Kidney (tissue), 14 donors: Measurements from ENCODE around the gene GPATCH4. TPM values are rescaled to one million over a fixed set of nuclear protein-coding genes. Genes with fewer than 3 reads are reported as not detected.

ENCODE experiments used
- DNase-seq, 5 donors: peaks; one replicate each; pipeline ENCODE4 v3.0.0-alpha.2; 2013 to 2020
- FAIRE-seq: peaks from 2 replicates; lab custom pipeline; 2012; peaks lifted over from hg19 to GRCh38; lab: Jason Lieb, UNC
- H3K27ac ChIP-seq, 2 donors: one replicate each; pipeline ENCODE4 v1.7.0; 2013; ENCODE audit warnings: low read depth in 2 of 2, low read length in 2 of 2, inconsistent platforms in 1 of 2
- H3K27me3 ChIP-seq: one replicate; pipeline ENCODE4 v1.7.1; 2013; ENCODE audit warnings: low read length, inconsistent platforms; ENCODE audit not compliant: control insufficient read depth, insufficient read depth
- H3K36me3 ChIP-seq, 3 donors: one replicate each; pipeline versions ENCODE4 v1.7.0 to v1.7.1; 2013; ENCODE audit warnings: low read length in 3 of 3, control low read depth in 1 of 3, inconsistent platforms in 1 of 3; ENCODE audit not compliant: insufficient read depth in 3 of 3, control insufficient read depth in 2 of 3
- H3K4me1 ChIP-seq, 3 donors: one replicate each; pipeline versions ENCODE4 v1.7.0 to v1.7.1; 2013; ENCODE audit warnings: low read length in 3 of 3, inconsistent platforms in 1 of 3, low read depth in 1 of 3; ENCODE audit not compliant: control insufficient read depth in 2 of 3, insufficient read depth in 2 of 3
- H3K4me3 ChIP-seq, 3 donors: one replicate each; pipeline versions ENCODE4 v1.7.0 to v1.8.1; 2013; ENCODE audit warnings: low read length in 3 of 3, control low read depth in 1 of 3, inconsistent platforms in 1 of 3
- H3K9ac ChIP-seq, 3 donors: one replicate each; pipeline versions ENCODE4 v1.7.0 to v1.7.1; 2013; ENCODE audit warnings: low read length in 3 of 3, control low read depth in 1 of 3, inconsistent platforms in 1 of 3
- H3K9me3 ChIP-seq, 3 donors: one replicate each; pipeline versions ENCODE4 v1.7.0 to v1.7.1; 2013; ENCODE audit warnings: low read length in 3 of 3, control low read depth in 1 of 3, inconsistent platforms in 1 of 3; ENCODE audit not compliant: control insufficient read depth in 2 of 3, insufficient read depth in 1 of 3
- CTCF ChIP-seq: IDR thresholded peaks from 3 replicates; pipeline ENCODE4 v1.5.1; 2012; ENCODE audit warnings: mild to moderate bottlenecking, moderate library complexity, borderline replicate concordance; ENCODE audit not compliant: insufficient read depth; ENCODE audit errors: extremely low read depth
- intact Hi-C: fragments of 100-400 bp; cut with DNase I; formaldehyde crosslinking; loops from one replicate; pipeline ENCODE4 v1.11.1; 2022
- polyA plus RNA-seq: library from polyadenylated mRNA; stranded (reverse); fragments of 350-450 nt; fragmentation: Illumina TruSeq; extraction: RNeasy Lipid Tissue Mini Kit (QIAGEN cat#74804); gene quantifications from one replicate; pipeline ENCODE4 v1.2.3, GENCODE V29; 2014; ENCODE audit warnings: low read depth, low replicate concordance; ENCODE audit not compliant: insufficient read depth
- total RNA-seq: library from RNA; stranded (reverse); fragmentation: NEBNext Ultra II Directional; extraction: Animal tissue kit (Norgen Biotek cat#: 25700); gene quantifications from one replicate; pipeline ENCODE4 v1.2.1, GENCODE V29; 2021
- donor health status: control.
- donor health status: control.
- donor health status: control.
- donor health status: control.
- donor health status: control.
- donor health status: DM: yes; HTN: yes; CAD: no.
- donor health status: Normal renal cell carcinoma (clear cell type).

GPATCH4 gene
- total and polyA plus RNA-seq, 2 donors from 2014 or later = 24.0 to 26.2 TPM

- no peak for FAIRE-seq
These were observed 17.3 kb downstream of the GPATCH4 start for GRCh38 chr1:156583821-156584622.

DNA sequence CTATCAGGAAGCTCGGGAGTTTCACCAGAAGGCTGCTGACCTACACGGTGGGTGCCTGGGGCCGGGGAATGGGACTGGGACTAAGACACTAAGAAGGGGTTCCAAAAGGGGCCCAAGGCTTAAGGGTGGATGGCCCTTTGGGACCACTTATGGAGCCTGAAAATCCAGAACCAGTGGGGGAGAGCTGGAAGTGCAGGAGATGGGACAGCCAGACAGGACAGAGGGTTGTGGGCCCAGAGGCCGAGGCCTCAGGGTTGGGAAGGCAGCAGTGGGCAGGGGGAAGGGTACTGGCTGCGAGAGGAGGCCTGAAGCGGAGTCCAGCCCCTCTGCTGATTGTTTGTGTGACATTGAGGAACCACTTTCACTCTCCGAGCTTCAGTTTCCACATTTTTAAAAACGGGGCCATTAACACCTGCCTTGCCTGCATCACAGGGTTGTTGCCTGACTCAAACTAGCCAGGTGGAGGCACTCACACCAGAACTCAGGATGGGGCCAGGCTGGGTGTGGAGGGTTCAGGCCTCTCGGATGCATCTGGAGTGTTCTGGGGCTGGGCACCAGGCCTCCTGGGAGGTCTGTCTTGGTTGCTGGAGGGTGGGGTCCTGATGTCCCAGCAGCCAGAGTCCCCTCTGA is 18.8 kb downstream of the GPATCH4 start:
- Histone ChIP-seq H3K9ac (no peak overlapping the region), H3K27me3 (no peaks in the 10 kb centered on the region), H3K36me3 (no peaks in the 10 kb centered on the region), H3K4me1 (no peaks in the 10 kb centered on the region), H3K27ac (no peak overlapping the region), H3K4me3 (no peak overlapping the region), H3K9me3 (no peaks in the 10 kb centered on the region)
- intact Hi-C loops = no loop called here
- FAIRE-seq (no peak), DNase-seq (no peak)
- no peak for TF ChIP-seq CTCF

More at GRCh38 chr1:156583821-156584622, 17.3 kb downstream of the GPATCH4 start:
- peak in 4 of 5 donors; percentile 86 to 94 (median 92) for DNase-seq
- Histone ChIP-seq H3K9ac (no peak overlapping the region), H3K4me3 (no peak overlapping the region), H3K27ac (no peak overlapping the region), H3K27me3 (no peaks in the 10 kb centered on the region), H3K36me3 (no peaks in the 10 kb centered on the region), H3K4me1 (no peaks in the 10 kb centered on the region), H3K9me3 (no peaks in the 10 kb centered on the region)
- intact Hi-C loops = no loop called here
- TF ChIP-seq CTCF = peak; percentile 96

- no peak overlapping the region for H3K4me3 ChIP-seq
- no peak overlapping the region for H3K9ac ChIP-seq
- H3K4me1 ChIP-seq = no peaks in the 10 kb centered on the region
- no peaks in the 10 kb centered on the region for H3K36me3 ChIP-seq
- intact Hi-C loops = no loop called here
- H3K27me3 ChIP-seq = no peaks in the 10 kb centered on the region
- H3K27ac ChIP-seq = no peak overlapping the region
- DNase-seq = peak in 2 of 5 donors; percentile 32 to 55
- no peak for FAIRE-seq
- TF ChIP-seq CTCF = no peak
- no peaks in the 10 kb centered on the region for H3K9me3 ChIP-seq
These were observed 19.5 kb downstream of the GPATCH4 start for GRCh38 chr1:156581661-156582387.
